ENCODE results near the gene GNB2. TPM values are rescaled to one million over a fixed set of nuclear protein-coding genes. Genes with fewer than 3 reads are reported as not detected.

The GNB2 gene
- total and polyA plus RNA-seq, 2 of the 13 experiments (the other 11 are each of a cell fraction or from before 2014, with no cell fraction given): 48.3 to 67.1 TPM

DNA sequence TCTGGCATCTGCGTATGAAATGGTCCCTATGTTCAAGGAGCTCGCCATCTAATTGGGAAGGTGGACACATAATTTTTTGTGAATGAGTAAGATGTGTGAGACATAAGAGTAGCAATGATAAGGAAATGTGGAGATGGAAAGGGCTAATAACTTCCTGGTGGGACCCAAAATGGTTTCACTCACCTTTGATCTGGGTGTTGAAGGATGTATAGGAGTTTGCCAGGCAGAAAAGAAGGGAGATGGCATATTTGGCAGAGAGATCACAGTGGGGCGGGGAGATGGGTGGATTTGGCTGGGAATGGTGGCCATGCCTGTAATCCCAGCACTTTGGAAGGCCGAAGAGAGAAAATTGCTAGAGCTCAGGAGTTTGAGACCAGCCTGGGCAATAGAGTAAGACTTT lies 36.9 kb downstream of the GNB2 start (continued):
- TF ChIP-seq BRCA1 (CRISPR knock-in tag; IDR thresholded peaks at IDR 0.05): no peak

DNA sequence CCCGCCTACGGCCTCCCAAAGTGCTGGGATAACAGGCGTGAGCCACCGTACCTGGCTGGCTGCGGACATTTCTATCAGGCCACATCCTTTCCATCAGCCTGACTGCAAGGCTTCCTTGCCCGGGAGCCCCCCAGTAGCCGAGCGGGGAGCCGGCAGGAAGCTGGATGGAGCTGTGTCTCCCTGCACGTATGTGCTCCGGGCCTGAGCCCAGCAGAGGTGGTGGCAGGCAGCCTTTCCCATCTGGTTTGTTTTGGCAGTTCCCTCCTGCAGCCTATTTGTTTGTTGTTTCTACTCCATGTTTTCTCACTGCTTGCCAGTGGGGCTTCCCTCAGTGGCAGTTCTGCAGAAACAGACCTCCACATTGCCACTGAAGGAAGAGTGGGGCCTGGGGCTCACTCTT lies 37.8 kb downstream of the GNB2 start:
- no peak overlapping the region for H3K27ac ChIP-seq (ENCODE audit: extremely low read length, insufficient read depth, low read length)
- ChIA-PET POLR2A (no interaction called here), CTCF (ENCODE audit: low intra/inter-chr PET ratio, low total read pairs) (no interaction called here)
- in situ Hi-C loops (cut with HindIII; ENCODE audit: extremely low pct_ligation_motif_present, low pct_unique_long_range_greater_than_20kb): no loop called here
- H3K9ac ChIP-seq (ENCODE audit: insufficient read depth, low read depth, low read length): no peak overlapping the region
- H3K4me1 ChIP-seq (ENCODE audit: insufficient read depth, low read length): peaks cover 20% of the 10 kb centered on the region
- TF ChIP-seq ZNF883 (CRISPR knock-in tag; IDR thresholded peaks at IDR 0.05; ENCODE audit: not compliant biosample characterization) (no peak), RNF2 (conservative IDR thresholded peaks at IDR 0.05; ENCODE audit: low read depth) (no peak), KDM2A (CRISPR knock-in tag; IDR thresholded peaks at IDR 0.05; ENCODE audit: borderline replicate concordance, low read depth) (no peak), RBAK (CRISPR knock-in tag; IDR thresholded peaks at IDR 0.05) (no peak), MLLT10 (CRISPR knock-in tag; IDR thresholded peaks at IDR 0.05) (no peak), ISX (CRISPR knock-in tag; conservative IDR thresholded peaks at IDR 0.05) (no peak), KAT7 (CRISPR knock-in tag; IDR thresholded peaks at IDR 0.05; ENCODE audit: borderline replicate concordance) (no peak), ZBTB7B (CRISPR knock-in tag; IDR thresholded peaks at IDR 0.05) (no peak), KAT8 (CRISPR knock-in tag; IDR thresholded peaks at IDR 0.05) (no peak), CHD2 (IDR thresholded peaks at IDR 0.05; ENCODE audit: low read depth, low read length) (no peak), LCORL (IDR thresholded peaks at IDR 0.05) (no peak), LCORL (CRISPR knock-in tag; IDR thresholded peaks at IDR 0.05) (no peak), ZNF879 (CRISPR knock-in tag; IDR thresholded peaks at IDR 0.05) (no peak), SOX6 (IDR thresholded peaks at IDR 0.05) (no peak), SOX6 (CRISPR knock-in tag; IDR thresholded peaks at IDR 0.05) (no peak)
- TF ChIP-seq, protein P1, sequence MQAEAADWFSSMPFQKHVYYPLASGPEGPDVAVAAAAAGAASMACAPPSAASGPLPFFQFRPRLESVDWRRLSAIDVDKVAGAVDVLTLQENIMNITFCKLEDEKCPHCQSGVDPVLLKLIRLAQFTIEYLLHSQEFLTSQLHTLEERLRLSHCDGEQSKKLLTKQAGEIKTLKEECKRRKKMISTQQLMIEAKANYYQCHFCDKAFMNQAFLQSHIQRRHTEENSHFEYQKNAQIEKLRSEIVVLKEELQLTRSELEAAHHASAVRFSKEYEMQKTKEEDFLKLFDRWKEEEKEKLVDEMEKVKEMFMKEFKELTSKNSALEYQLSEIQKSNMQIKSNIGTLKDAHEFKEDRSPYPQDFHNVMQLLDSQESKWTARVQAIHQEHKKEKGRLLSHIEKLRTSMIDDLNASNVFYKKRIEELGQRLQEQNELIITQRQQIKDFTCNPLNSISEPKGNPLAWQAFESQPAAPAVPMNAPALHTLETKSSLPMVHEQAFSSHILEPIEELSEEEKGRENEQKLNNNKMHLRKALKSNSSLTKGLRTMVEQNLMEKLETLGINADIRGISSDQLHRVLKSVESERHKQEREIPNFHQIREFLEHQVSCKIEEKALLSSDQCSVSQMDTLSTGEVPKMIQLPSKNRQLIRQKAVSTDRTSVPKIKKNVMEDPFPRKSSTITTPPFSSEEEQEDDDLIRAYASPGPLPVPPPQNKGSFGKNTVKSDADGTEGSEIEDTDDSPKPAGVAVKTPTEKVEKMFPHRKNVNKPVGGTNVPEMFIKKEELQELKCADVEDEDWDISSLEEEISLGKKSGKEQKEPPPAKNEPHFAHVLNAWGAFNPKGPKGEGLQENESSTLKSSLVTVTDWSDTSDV (CRISPR knock-in tag; IDR thresholded peaks at IDR 0.05): no peak
- TF ChIP-seq, protein P2, sequence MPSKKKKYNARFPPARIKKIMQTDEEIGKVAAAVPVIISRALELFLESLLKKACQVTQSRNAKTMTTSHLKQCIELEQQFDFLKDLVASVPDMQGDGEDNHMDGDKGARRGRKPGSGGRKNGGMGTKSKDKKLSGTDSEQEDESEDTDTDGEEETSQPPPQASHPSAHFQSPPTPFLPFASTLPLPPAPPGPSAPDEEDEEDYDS (CRISPR knock-in tag; IDR thresholded peaks at IDR 0.05): no peak
- TF ChIP-seq, protein P3, sequence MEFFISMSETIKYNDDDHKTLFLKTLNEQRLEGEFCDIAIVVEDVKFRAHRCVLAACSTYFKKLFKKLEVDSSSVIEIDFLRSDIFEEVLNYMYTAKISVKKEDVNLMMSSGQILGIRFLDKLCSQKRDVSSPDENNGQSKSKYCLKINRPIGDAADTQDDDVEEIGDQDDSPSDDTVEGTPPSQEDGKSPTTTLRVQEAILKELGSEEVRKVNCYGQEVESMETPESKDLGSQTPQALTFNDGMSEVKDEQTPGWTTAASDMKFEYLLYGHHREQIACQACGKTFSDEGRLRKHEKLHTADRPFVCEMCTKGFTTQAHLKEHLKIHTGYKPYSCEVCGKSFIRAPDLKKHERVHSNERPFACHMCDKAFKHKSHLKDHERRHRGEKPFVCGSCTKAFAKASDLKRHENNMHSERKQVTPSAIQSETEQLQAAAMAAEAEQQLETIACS (CRISPR knock-in tag; IDR thresholded peaks at IDR 0.05): no peak
- peaks cover 15% of the 10 kb centered on the region for H3K79me2 ChIP-seq (ENCODE audit: insufficient read depth, low read length)
- FAIRE-seq (no peak), DNase-seq (ENCODE audit: low spot score) (no peak), ATAC-seq (no peak)
- no peak overlapping the region for H3K4me2 ChIP-seq (ENCODE audit: low read depth, low read length)
- no TSS peak for BruUV-seq (replicated peaks)
- no peaks in the 10 kb centered on the region for H3K36me3 ChIP-seq (replicated peaks in 1 of 2; ENCODE audit: control insufficient read depth in 1 of 2, insufficient read depth in 2 of 2, low read length in 2 of 2)
- no peak overlapping the region for H2AFZ ChIP-seq (ENCODE audit: low read length)
- intact Hi-C loops (cut with micrococcal nuclease; ENCODE audit: unreplicated experiment): no loop called here
- H3K27me3 ChIP-seq (ENCODE audit: control insufficient read depth in 1 of 2, insufficient read depth in 2 of 2, low read length in 2 of 2): no peaks in the 10 kb centered on the region
- WGBS (ENCODE audit: low lambda C conversion rate): 93% methylated on average over 9 of the region's 11 CpGs
- no peak overlapping the region for H3K4me3 ChIP-seq (replicated peaks in 1 of 3; ENCODE audit: insufficient read depth in 1 of 3, low read depth in 2 of 3, low read length in 3 of 3)
- no peaks in the 10 kb centered on the region for H3K9me3 ChIP-seq (ENCODE audit: low read length)
- H4K20me1 ChIP-seq (ENCODE audit: insufficient read depth, low read length): no peaks in the 10 kb centered on the region
